HG02970 (cell line): ENCODE measurements around the gene ANTKMT.
"Not testable (repeated sequence)": the region's sequence is repeated elsewhere in the genome, so short reads cannot be mapped to it uniquely, and the experiment has no call there.

Experiments
- ATAC-seq: cut with Tn5 transposase; IDR thresholded peaks from one replicate; pipeline ENCODE4 v1.9.1; 2021; ENCODE audit warnings: mild to moderate bottlenecking, moderate library complexity, moderate number of reproducible peaks; ENCODE audit not compliant: unreplicated experiment, low FRiP score

The ANTKMT gene

GRCh38 chr16:739560-740458, 18.9 kb downstream of the ANTKMT start:
- no peak for ATAC-seq

- peak; percentile 9 for ATAC-seq
Measured at GRCh38 chr16:740459-740763, 19.5 kb downstream of the ANTKMT start.

- peak; percentile 93 for ATAC-seq
Measured at GRCh38 chr16:740764-741505, 20.0 kb downstream of the ANTKMT start, which contains the start of gene CIAO3. CIAO3 (minus strand) TSS chr16:740997; CDS start chr16:740985, 12 bp downstream.

GRCh38 chr16:741986-742629, 21.2 kb downstream of the ANTKMT start:
- ATAC-seq: no peak

- not testable (repeated sequence) for ATAC-seq
Measured at GRCh38 chr16:742894-743293, 21.9 kb downstream of the ANTKMT start.

- ATAC-seq: no peak
Measured at GRCh38 chr16:743794-744500, 23.0 kb downstream of the ANTKMT start.

- no peak for ATAC-seq
Measured at GRCh38 chr16:745739-746138, 24.8 kb downstream of the ANTKMT start.

GRCh38 chr16:746637-747036, 25.7 kb downstream of the ANTKMT start:
- ATAC-seq: no peak

- ATAC-seq: no peak
Measured at GRCh38 chr16:747978-748746, 27.2 kb downstream of the ANTKMT start.

GRCh38 chr16:749010-749409, 28.1 kb downstream of the ANTKMT start:
- no peak for ATAC-seq

- no peak for ATAC-seq
Measured at GRCh38 chr16:750485-750884, 29.5 kb downstream of the ANTKMT start.

- ATAC-seq: no peak
Measured at GRCh38 chr16:751152-752006, 30.4 kb downstream of the ANTKMT start.

GRCh38 chr16:752007-752312, 31.0 kb downstream of the ANTKMT start:
- no peak for ATAC-seq

- ATAC-seq: not testable (repeated sequence)
Measured at GRCh38 chr16:754121-754607, 33.2 kb downstream of the ANTKMT start.

- no peak for ATAC-seq
Measured at GRCh38 chr16:754656-755055, 33.7 kb downstream of the ANTKMT start.

GRCh38 chr16:756428-756827, 35.5 kb downstream of the ANTKMT start:
- no peak for ATAC-seq

- no peak for ATAC-seq
Measured at GRCh38 chr16:759110-759910, 38.4 kb downstream of the ANTKMT start.

- no peak for ATAC-seq
Measured at GRCh38 chr16:760065-760464, 39.1 kb downstream of the ANTKMT start.
